H1 (cell line): ENCODE measurements around the gene BTN1A1. TPM values are rescaled to one million over a fixed set of nuclear protein-coding genes. Genes with fewer than 3 reads are reported as not detected.

Experiments used
- CTCF ChIA-PET: fragments of 300-600 bp; sonication (Branson Sonifier 250); formaldehyde crosslinking; loops from one replicate; lab custom pipeline; 2021; ENCODE audit not compliant: partially characterized antibody; lab: Charles Lee
- POLR2A ChIA-PET: fragments of 300-600 bp; sonication (Branson Sonifier 250); formaldehyde crosslinking; loops from one replicate; lab custom pipeline; 2021; ENCODE audit warnings: inconsistent platforms; ENCODE audit not compliant: partially characterized antibody; lab: Charles Lee
- DNase-seq, 2 experiments: peaks; one replicate each; pipeline versions ENCODE4 v3.0.0 to v3.0.0-alpha.2; 2010 to 2022; ENCODE audit warnings: low spot score in 2 of 2, low read depth in 1 of 2, mixed read lengths in 1 of 2
- FAIRE-seq: peaks from 2 replicates; lab custom pipeline; 2011; peaks lifted over from hg19 to GRCh38; lab: Jason Lieb, UNC
- H2AFZ ChIP-seq: 2 replicates; pipeline ENCODE4 v1.8.1; 2012; ENCODE audit warnings: low read length, inconsistent platforms
- H2AK5ac ChIP-seq: 2 replicates; pipeline ENCODE4 v1.6.1; 2013; ENCODE audit warnings: low read depth, low read length
- H2BK120ac ChIP-seq: replicated peaks from 2 replicates; pipeline ENCODE3; 2013; ENCODE audit warnings: low read depth, low read length, inconsistent platforms
- H2BK12ac ChIP-seq: 2 replicates; pipeline ENCODE4 v1.6.1; 2013; ENCODE audit warnings: low read depth, low read length
- H2BK15ac ChIP-seq: 2 replicates; pipeline ENCODE4 v1.6.1; 2013; ENCODE audit warnings: low read length
- H2BK20ac ChIP-seq: 2 replicates; pipeline ENCODE4 v1.6.1; 2013; ENCODE audit warnings: low read length
- H2BK5ac ChIP-seq: 2 replicates; pipeline ENCODE4 v1.6.1; 2013; ENCODE audit warnings: low read depth, low read length
- H3K14ac ChIP-seq: 2 replicates; pipeline ENCODE4 v1.6.1; 2013; ENCODE audit warnings: inconsistent platforms; ENCODE audit not compliant: insufficient read length
- H3K18ac ChIP-seq: 2 replicates; pipeline ENCODE4 v1.6.1; 2013; ENCODE audit warnings: low read length; ENCODE audit errors: extremely low read depth
- H3K23ac ChIP-seq: 2 replicates; pipeline ENCODE4 v1.6.1; 2013; ENCODE audit warnings: inconsistent platforms; ENCODE audit not compliant: insufficient read length
- H3K23me2 ChIP-seq: 2 replicates; pipeline ENCODE4 v1.6.1; 2013; ENCODE audit warnings: low read depth, low read length
- H3K27ac ChIP-seq: 2 replicates; pipeline ENCODE4 v1.6.1; 2011; ENCODE audit warnings: low read depth, low read length, inconsistent platforms
- H3K27me3 ChIP-seq, 4 experiments: replicated peaks in 1 of 4; 1 replicate in 1 of 4; 2 replicates in 3 of 4; pipeline versions ENCODE4 v1.6.1 to v1.8.1; 2011 to 2013; ENCODE audit warnings: low read length in 3 of 4, mild to moderate bottlenecking in 3 of 4, inconsistent platforms in 2 of 4, mixed read lengths in 2 of 4, moderate library complexity in 1 of 4; ENCODE audit not compliant: control insufficient read depth in 3 of 4, insufficient read depth in 3 of 4; ENCODE audit errors: extremely low read depth in 1 of 4
- H3K36me3 ChIP-seq, 4 experiments: 2 replicates each; pipeline versions ENCODE4 v1.6.1 to v1.8.1; 2011 to 2013; ENCODE audit warnings: mild to moderate bottlenecking in 4 of 4, low read length in 3 of 4, moderate library complexity in 2 of 4, control low read depth in 1 of 4, inconsistent platforms in 1 of 4; ENCODE audit not compliant: insufficient read depth in 4 of 4, control insufficient read depth in 2 of 4
- H3K4ac ChIP-seq: replicated peaks from 2 replicates; pipeline ENCODE3; 2013; ENCODE audit warnings: low read length, low read depth, mixed read lengths, inconsistent platforms; ENCODE audit not compliant: insufficient read length
- H3K4me1 ChIP-seq, 4 experiments: replicated peaks in 1 of 4; 1 replicate in 1 of 4; 2 replicates in 3 of 4; pipeline versions ENCODE4 v1.6.1 to v1.8.1; 2011 to 2013; ENCODE audit warnings: low read length in 3 of 4, inconsistent platforms in 2 of 4, mixed read lengths in 1 of 4; ENCODE audit not compliant: insufficient read depth in 4 of 4, control insufficient read depth in 3 of 4
- H3K4me2 ChIP-seq, 2 experiments: 2 replicates each; pipeline versions ENCODE4 v1.6.1 to v1.8.1; 2011 to 2013; ENCODE audit warnings: low read depth in 2 of 2, low read length in 2 of 2, control low read depth in 1 of 2, inconsistent platforms in 1 of 2, mild to moderate bottlenecking in 1 of 2; ENCODE audit not compliant: insufficient read depth in 1 of 2
- H3K4me3 ChIP-seq, 4 experiments: fragments of 200-600, 300-600 bp in 1 of 4; sonication (generic), shearing (Covaris generic), sonication (Bioruptor Twin) in 1 of 4; 2 replicates each; pipeline versions ENCODE4 v1.5.1 to v1.8.1; 2011 to 2016; ENCODE audit warnings: low read length in 4 of 4, low read depth in 3 of 4, control low read depth in 2 of 4, inconsistent platforms in 2 of 4, mild to moderate bottlenecking in 2 of 4, mixed read lengths in 1 of 4, moderate library complexity in 1 of 4; ENCODE audit not compliant: insufficient read depth in 2 of 4; ENCODE audit errors: extremely low read depth in 1 of 4
- H3K56ac ChIP-seq: replicated peaks from 2 replicates; pipeline ENCODE3; 2013; ENCODE audit warnings: low read depth, mild to moderate bottlenecking, mixed read lengths, low read length, inconsistent platforms; ENCODE audit not compliant: insufficient read length
- H3K79me1 ChIP-seq: 2 replicates; pipeline ENCODE4 v1.6.1; 2013; ENCODE audit warnings: low read depth, low read length, control low read depth
- H3K79me2 ChIP-seq, 2 experiments: 2 replicates each; pipeline versions ENCODE4 v1.6.1 to v1.8.1; 2012 to 2013; ENCODE audit warnings: low read length in 2 of 2, mild to moderate bottlenecking in 2 of 2, inconsistent platforms in 1 of 2; ENCODE audit not compliant: insufficient read depth in 2 of 2, control insufficient read depth in 1 of 2
- H3K9ac ChIP-seq, 4 experiments: replicated peaks in 1 of 4; 1 replicate in 1 of 4; 2 replicates in 3 of 4; pipeline versions ENCODE4 v1.6.1 to v1.8.1; 2011 to 2013; ENCODE audit warnings: low read depth in 3 of 4, low read length in 3 of 4, control low read depth in 2 of 4, mild to moderate bottlenecking in 2 of 4, moderate library complexity in 2 of 4, inconsistent platforms in 1 of 4; ENCODE audit errors: extremely low read depth in 1 of 4
- H3K9me3 ChIP-seq, 2 experiments: 2 replicates each; pipeline versions ENCODE4 v1.6.1 to v1.8.1; 2012 to 2013; ENCODE audit warnings: mild to moderate bottlenecking in 2 of 2, moderate library complexity in 2 of 2, control low read depth in 1 of 2, inconsistent platforms in 1 of 2, low read depth in 1 of 2, low read length in 1 of 2, mixed read lengths in 1 of 2; ENCODE audit not compliant: insufficient read depth in 2 of 2
- H4K20me1 ChIP-seq, 2 experiments: replicated peaks in 1 of 2; 2 replicates each; pipeline versions ENCODE3 to v1.8.1; 2011 to 2013; ENCODE audit warnings: inconsistent platforms in 2 of 2, low read length in 2 of 2, mild to moderate bottlenecking in 1 of 2; ENCODE audit not compliant: insufficient read depth in 2 of 2, control insufficient read depth in 1 of 2
- H4K5ac ChIP-seq: 2 replicates; pipeline ENCODE4 v1.6.1; 2013; ENCODE audit warnings: low read length, low read depth, mixed read lengths, inconsistent platforms; ENCODE audit not compliant: insufficient read length
- H4K8ac ChIP-seq: 2 replicates; pipeline ENCODE4 v1.8.0; 2013; ENCODE audit warnings: mild to moderate bottlenecking, moderate library complexity, low read length, inconsistent platforms; ENCODE audit not compliant: insufficient read depth; ENCODE audit errors: extremely low read depth
- H4K91ac ChIP-seq: replicated peaks from 2 replicates; pipeline ENCODE3; 2013; ENCODE audit warnings: low read length, mixed read lengths, inconsistent platforms; ENCODE audit not compliant: insufficient read length
- SIN3A ChIP-seq, 2 experiments: IDR thresholded peaks in 1 of 2; conservative IDR thresholded peaks in 1 of 2; 2 replicates each; pipeline ENCODE4 v1.6.1; 2011 to 2012; ENCODE audit warnings: low read length in 2 of 2, improper control_type of control experiment in 1 of 2, low read depth in 1 of 2, mild to moderate bottlenecking in 1 of 2
- SRF ChIP-seq: IDR thresholded peaks from 2 replicates; pipeline ENCODE4 v1.6.1; 2011; ENCODE audit warnings: mild to moderate bottlenecking, low read depth, low read length, moderate library complexity
- WGBS, 2 experiments: shearing (Covaris generic) in 1 of 2; methylation state at CpG; one replicate each; pipeline versions ENCODE4 v1.1.6 to v1.1.7; 2013 to 2015; ENCODE audit warnings: low lambda C conversion rate in 2 of 2, mixed read lengths in 2 of 2, inconsistent platforms in 1 of 2, low coverage in 1 of 2, missing lambda C conversion rate in 1 of 2; ENCODE audit not compliant: insufficient replicate concordance in 2 of 2, insufficient coverage in 1 of 2, insufficient read length in 1 of 2; ENCODE audit errors: extremely low coverage in 1 of 2, missing lambda C conversion rate in 1 of 2; 5-methylcytosine and 5-hydroxymethylcytosine counted together
- polyA plus RNA-seq, 7 experiments: library from polyadenylated mRNA; depleted of rRNA in 3 of 7; stranded (reverse) in 5 of 7; unstranded in 2 of 7; fragments of >200 nt in 5 of 7; fragments of 200-250 nt in 2 of 7; gene quantifications; 1 replicate in 5 of 7; 2 replicates in 1 of 7; 4 replicates in 1 of 7; pipeline versions ENCODE4 v1.2.1 to v1.2.3, GENCODE V29; 2011 to 2013; ENCODE audit warnings: missing spikeins in 2 of 7, mixed read lengths in 2 of 7
- total RNA-seq: library from RNA; stranded (reverse); fragmentation: NEBNext Ultra II Directional; extraction: Animal tissue kit (Norgen Biotek cat#: 25700); gene quantifications from 2 replicates; pipeline ENCODE4 v1.2.1, GENCODE V29; 2021
- TF ChIP-seq, protein P1 (sequence below), 3 experiments: IDR thresholded peaks; 1 replicate in 2 of 3; 2 replicates in 1 of 3; pipeline versions ENCODE4 v1.5.1 to v1.6.1; 2011; ENCODE audit warnings: low read length in 3 of 3, mild to moderate bottlenecking in 3 of 3, inconsistent platforms in 2 of 3, low read depth in 1 of 3, moderate library complexity in 1 of 3; ENCODE audit not compliant: insufficient read depth in 1 of 3; ENCODE audit errors: control extremely low read depth in 1 of 3

Gene BTN1A1
- total and polyA plus RNA-seq, 2 of the 8 experiments (the other 6 are each of a cell fraction or from before 2014, with no cell fraction given): 0.28 to 0.35 TPM

DNA sequence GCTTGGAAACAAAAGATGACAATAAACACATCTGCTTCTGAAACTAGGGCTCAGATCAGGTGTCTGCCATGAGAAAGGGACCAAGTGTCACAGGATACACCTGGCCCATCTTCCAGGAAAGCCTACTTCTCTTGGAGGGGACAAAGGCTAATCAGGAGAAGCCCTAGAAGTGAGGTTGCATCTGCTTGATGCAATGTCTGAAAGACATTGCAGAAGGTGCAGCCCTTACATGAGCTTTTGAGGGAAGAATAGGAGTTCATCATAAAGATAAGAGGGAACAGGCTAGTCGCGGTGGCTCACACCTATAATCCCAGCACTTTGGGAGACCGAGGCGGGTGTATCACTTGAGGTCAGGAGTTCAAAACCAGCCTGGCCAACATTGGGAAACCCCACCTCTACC is 2.5 kb upstream of the BTN1A1 start:
- H4K5ac ChIP-seq: no peak overlapping the region
- no peak overlapping the region for H4K91ac ChIP-seq
- H4K20me1 ChIP-seq: no peaks in the 10 kb centered on the region
- no peak overlapping the region for H2BK120ac ChIP-seq
- H2BK15ac ChIP-seq: no peak overlapping the region
- no peak overlapping the region for H3K14ac ChIP-seq
- TF ChIP-seq, protein P1, sequence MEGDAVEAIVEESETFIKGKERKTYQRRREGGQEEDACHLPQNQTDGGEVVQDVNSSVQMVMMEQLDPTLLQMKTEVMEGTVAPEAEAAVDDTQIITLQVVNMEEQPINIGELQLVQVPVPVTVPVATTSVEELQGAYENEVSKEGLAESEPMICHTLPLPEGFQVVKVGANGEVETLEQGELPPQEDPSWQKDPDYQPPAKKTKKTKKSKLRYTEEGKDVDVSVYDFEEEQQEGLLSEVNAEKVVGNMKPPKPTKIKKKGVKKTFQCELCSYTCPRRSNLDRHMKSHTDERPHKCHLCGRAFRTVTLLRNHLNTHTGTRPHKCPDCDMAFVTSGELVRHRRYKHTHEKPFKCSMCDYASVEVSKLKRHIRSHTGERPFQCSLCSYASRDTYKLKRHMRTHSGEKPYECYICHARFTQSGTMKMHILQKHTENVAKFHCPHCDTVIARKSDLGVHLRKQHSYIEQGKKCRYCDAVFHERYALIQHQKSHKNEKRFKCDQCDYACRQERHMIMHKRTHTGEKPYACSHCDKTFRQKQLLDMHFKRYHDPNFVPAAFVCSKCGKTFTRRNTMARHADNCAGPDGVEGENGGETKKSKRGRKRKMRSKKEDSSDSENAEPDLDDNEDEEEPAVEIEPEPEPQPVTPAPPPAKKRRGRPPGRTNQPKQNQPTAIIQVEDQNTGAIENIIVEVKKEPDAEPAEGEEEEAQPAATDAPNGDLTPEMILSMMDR (IDR thresholded peaks at IDR 0.05; ENCODE audit: control extremely low read depth in 1 of 3, insufficient read depth in 1 of 3, low read depth in 1 of 3, low read length in 3 of 3): no peak
- TF ChIP-seq SRF (no peak), SIN3A (conservative IDR thresholded peaks at IDR 0.05 in 1 of 2, IDR thresholded peaks at IDR 0.05 in 1 of 2; ENCODE audit: low read depth in 1 of 2, low read length in 2 of 2) (no peak)
- peaks cover 13 to 23% (median 21%) of the 10 kb centered on the region in 4 experiments for H3K27me3 ChIP-seq
- no peak overlapping the region for H3K56ac ChIP-seq
- no peaks in the 10 kb centered on the region for H3K36me3 ChIP-seq
- ChIA-PET CTCF (interaction anchor here (0.5 to 2.3 kb wide), 2 partner anchors 13 to 46 kb away, joined by 4 to 7 read pairs; no protein-coding TSS in a partner anchor), POLR2A (no interaction called here)
- no peak overlapping the region for H2AK5ac ChIP-seq
- no peak overlapping the region for H2BK12ac ChIP-seq
- H3K23me2 ChIP-seq: no peaks in the 10 kb centered on the region; the same call in 1 of the 2 replicates
- no peak for FAIRE-seq
- H4K8ac ChIP-seq: no peak overlapping the region
- no peaks in the 10 kb centered on the region for H3K9me3 ChIP-seq
- no peak for DNase-seq
- no peak overlapping the region for H2AFZ ChIP-seq
- H3K4me1 ChIP-seq: peaks cover 0 to 6% (median 2%) of the 10 kb centered on the region in 4 experiments; a peak in 2 of 7 replicates
- no peak overlapping the region for H3K4me3 ChIP-seq
- no peaks in the 10 kb centered on the region for H3K79me1 ChIP-seq
- H3K27ac ChIP-seq: no peak overlapping the region
- no peak overlapping the region for H2BK20ac ChIP-seq
- H3K18ac ChIP-seq: no peak overlapping the region
- H2BK5ac ChIP-seq: no peak overlapping the region
- 90% methylated on average over 4 of the region's 4 CpGs; no CpG with 5 or more reads in 1 of the 2 experiments for WGBS, 2 experiments
- no peak overlapping the region for H3K9ac ChIP-seq
- H3K4ac ChIP-seq: no peak overlapping the region
- H3K23ac ChIP-seq: no peak overlapping the region
- H3K4me2 ChIP-seq: no peak overlapping the region
- no peaks in the 10 kb centered on the region for H3K79me2 ChIP-seq
